GM21381 (cell line): ENCODE measurements around the gene COL12A1.

Experiments used
- ATAC-seq: cut with Tn5 transposase; IDR thresholded peaks from one replicate; pipeline ENCODE4 v1.9.1; 2021; ENCODE audit warnings: mild to moderate bottlenecking, moderate library complexity; ENCODE audit not compliant: unreplicated experiment

The COL12A1 gene

DNA sequence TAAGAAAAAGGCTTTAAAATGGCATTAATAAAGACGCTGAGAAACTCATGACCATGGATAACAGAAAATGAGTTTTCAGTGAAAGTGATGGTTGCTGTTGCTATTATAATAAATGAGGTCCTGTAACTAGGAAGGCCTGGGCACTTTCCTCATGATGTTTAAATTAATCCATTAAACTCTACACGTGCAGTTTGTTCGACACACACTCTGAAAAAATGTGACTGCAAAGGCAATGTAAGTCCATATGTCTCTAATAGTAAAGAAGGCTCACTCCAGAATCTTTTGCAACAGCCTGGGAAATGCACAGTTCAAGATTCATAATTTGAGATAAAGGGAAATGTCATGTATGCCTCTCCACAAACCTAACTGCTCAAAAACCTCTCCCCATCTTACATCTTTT, 153.4 kb downstream of the COL12A1 start:
- ATAC-seq = no peak

DNA sequence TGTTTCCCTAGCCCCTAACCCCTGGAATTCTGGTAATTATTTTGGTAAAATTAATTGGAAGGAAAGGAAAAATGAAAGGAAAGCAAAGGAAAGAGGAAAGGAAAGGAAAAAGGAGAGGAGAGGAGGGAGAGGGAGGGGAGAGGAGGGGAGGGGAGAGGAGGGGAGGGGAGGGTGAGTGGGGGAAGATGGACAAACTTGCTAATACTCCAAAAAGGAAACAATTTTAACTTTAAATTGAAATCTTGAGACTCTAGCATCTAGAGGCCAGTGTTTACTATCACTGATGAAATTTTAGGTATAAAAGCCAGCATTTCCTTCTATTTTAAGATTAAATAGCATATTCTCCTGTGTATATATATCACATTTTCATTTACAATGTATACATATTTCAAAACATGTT, 156.5 kb downstream of the COL12A1 start:
- no peak for ATAC-seq

DNA sequence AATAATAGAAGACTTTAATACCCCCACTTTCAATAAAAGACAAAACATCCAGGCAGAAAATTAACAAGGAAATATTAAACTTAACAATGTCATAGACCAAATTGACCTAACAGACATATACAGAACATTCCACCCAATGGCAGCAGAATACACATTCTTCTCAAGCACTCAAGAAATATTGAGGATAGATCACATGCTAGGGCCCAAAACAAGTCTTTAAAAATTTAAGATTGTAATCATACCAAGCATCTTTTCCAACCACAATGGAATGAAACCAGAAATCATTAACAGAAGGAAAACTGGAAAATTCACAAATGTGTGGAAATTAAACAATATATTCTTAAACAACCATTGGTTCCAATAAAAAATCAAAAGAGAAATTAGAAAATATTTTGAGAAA, 161.0 kb downstream of the COL12A1 start:
- ATAC-seq = no peak

DNA sequence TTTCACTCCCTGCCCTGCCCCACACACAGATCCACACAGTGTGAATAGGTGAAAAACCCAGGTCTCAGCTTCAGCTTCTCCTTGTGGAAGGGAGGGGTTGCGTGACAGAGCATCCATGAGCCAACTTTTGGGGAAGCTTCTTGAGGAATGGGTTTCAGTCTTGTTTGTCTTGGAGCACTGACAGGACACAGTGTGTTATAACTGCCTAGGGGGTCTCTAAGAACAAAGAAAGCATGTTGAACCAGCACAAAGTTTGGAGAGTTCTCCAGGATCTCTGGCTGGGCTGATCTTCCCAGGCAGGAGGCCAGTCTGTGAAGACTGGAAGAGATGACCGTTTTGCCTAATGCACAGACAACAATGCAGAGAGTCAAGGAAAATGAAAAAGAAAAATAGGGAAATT, 164.5 kb downstream of the COL12A1 start:
- no peak for ATAC-seq
